OCI-LY7 (cell line): Measurements from ENCODE around the gene IQGAP1. TPM values are rescaled to one million over a fixed set of nuclear protein-coding genes. Genes with fewer than 3 reads are reported as not detected.

ENCODE experiments used
- BruUV-seq: library from RNA; stranded (reverse); fragments of 400-500 nt; replicated peaks from 2 replicates; lab custom pipeline; 2021; lab: Mats Ljungman, UMichigan
- CTCF ChIA-PET: fragments of 300-600 bp; sonication (Branson Sonifier 250); formaldehyde crosslinking; loops from one replicate; lab custom pipeline; 2022; ENCODE audit warnings: antibody characterized with exemption; ENCODE audit not compliant: unreplicated experiment; lab: Charles Lee
- POLR2A ChIA-PET: fragments of 300-600 bp; sonication (Branson Sonifier 250); formaldehyde crosslinking; loops from one replicate; lab custom pipeline; 2022; ENCODE audit warnings: antibody characterized with exemption; lab: Charles Lee
- DNase-seq: peaks from one replicate; pipeline ENCODE4 v3.0.0-alpha.2; 2015; ENCODE audit warnings: low spot score
- H2AFZ ChIP-seq: fragments of 200-600 bp; sonication (generic), shearing (Covaris generic); 2 replicates; pipeline ENCODE4 v1.6.1; 2014; ENCODE audit warnings: mild to moderate bottlenecking, antibody characterized with exemption, low read length, moderate library complexity
- H3K27ac ChIP-seq: fragments of 200-600 bp; sonication (generic); 2 replicates; pipeline ENCODE4 v1.5.1; 2014; ENCODE audit warnings: mixed run types, low read depth, mild to moderate bottlenecking, moderate library complexity, low read length, inconsistent platforms; ENCODE audit not compliant: poor library complexity, severe bottlenecking
- H3K36me3 ChIP-seq: fragments of 200-600 bp; sonication (generic); 2 replicates; pipeline ENCODE4 v1.6.1; 2014; ENCODE audit warnings: mild to moderate bottlenecking, antibody characterized with exemption, low read length, moderate library complexity, mixed read lengths; ENCODE audit not compliant: insufficient read depth
- H3K4me1 ChIP-seq: fragments of 200-600 bp; sonication (generic); 2 replicates; pipeline ENCODE4 v1.5.1; 2014; ENCODE audit warnings: mild to moderate bottlenecking, low read length; ENCODE audit not compliant: insufficient read depth, poor library complexity, severe bottlenecking
- H3K4me2 ChIP-seq: fragments of 200-600 bp; sonication (generic); 2 replicates; pipeline ENCODE4 v1.6.1; 2014; ENCODE audit warnings: mild to moderate bottlenecking, low read length
- H3K4me3 ChIP-seq: fragments of 200-600 bp; sonication (generic); 2 replicates; pipeline ENCODE4 v1.5.1; 2014; ENCODE audit warnings: mild to moderate bottlenecking, low read depth, low read length; ENCODE audit not compliant: poor library complexity, severe bottlenecking
- H3K79me2 ChIP-seq: fragments of 200-600 bp; sonication (generic); 2 replicates; pipeline ENCODE4 v1.6.1; 2016; ENCODE audit warnings: low read depth, mild to moderate bottlenecking, low read length, moderate library complexity, mixed read lengths; ENCODE audit not compliant: insufficient read depth
- H3K9me2 ChIP-seq: fragments of 200-600 bp; sonication (generic); 2 replicates; pipeline ENCODE4 v1.6.1; 2016; ENCODE audit warnings: mild to moderate bottlenecking, low read length, mixed read lengths; ENCODE audit not compliant: insufficient read depth
- H3K9me3 ChIP-seq: fragments of 200-600 bp; sonication (generic); 2 replicates; pipeline ENCODE4 v1.6.1; 2014; ENCODE audit warnings: mild to moderate bottlenecking, mixed run types, low read length, mixed read lengths
- H4K20me1 ChIP-seq: fragments of 200-600 bp; sonication (generic); 2 replicates; pipeline ENCODE4 v1.6.1; 2014; ENCODE audit warnings: mild to moderate bottlenecking, antibody characterized with exemption, low read length, moderate library complexity, mixed read lengths; ENCODE audit not compliant: insufficient read depth
- CTCF ChIP-seq: fragments of 200-600 bp; sonication (generic); conservative IDR thresholded peaks from 2 replicates; pipeline ENCODE4 v1.5.1; 2014; ENCODE audit warnings: mild to moderate bottlenecking, antibody characterized with exemption, low read length, moderate library complexity, mixed read lengths
- EZH2phosphoT487 ChIP-seq: fragments of 200-600 bp; sonication (generic); IDR thresholded peaks from 2 replicates; pipeline ENCODE4 v1.6.1; 2018; ENCODE audit warnings: low read depth, borderline replicate concordance, mild to moderate bottlenecking, mixed run types, antibody characterized with exemption, low read length, moderate library complexity, mixed read lengths
- intact Hi-C: fragments of 100-400 bp; cut with micrococcal nuclease; formaldehyde crosslinking; loops from one replicate; pipeline ENCODE4 v1.10.0; 2022; ENCODE audit not compliant: unreplicated experiment
- total RNA-seq, 2 experiments: library from RNA; depleted of rRNA in 1 of 2; stranded (reverse); fragments of >200 nt in 1 of 2; shearing (Covaris generic) in 1 of 2; gene quantifications; 2 replicates each; pipeline ENCODE4 v1.2.3, GENCODE V29; 2014 to 2022

The IQGAP1 gene
- total RNA-seq, 2 experiments from 2014 or later, result 98.7 to 114 TPM

- Histone ChIP-seq H2AFZ (no peak overlapping the region), H3K4me3 (peak overlapping the region; percentile 29), H3K36me3 (peaks cover 21% of the 10 kb centered on the region), H3K4me1 (peaks cover 27% of the 10 kb centered on the region), H3K79me2 (peaks cover 87% of the 10 kb centered on the region), H3K9me2 (no peaks in the 10 kb centered on the region), H3K27ac (peak overlapping the region; percentile 18), H4K20me1 (peaks cover 14% of the 10 kb centered on the region; the same call in 1 of the 2 replicates), H3K9me3 (no peaks in the 10 kb centered on the region), H3K4me2 (peak overlapping the region; percentile 75)
- no peak for TF ChIP-seq CTCF
- TF ChIP-seq EZH2phosphoT487, result no peak
- CTCF ChIA-PET, result interaction anchor here (0.6 kb wide), 1 partner anchor 13 kb away, joined by 4 read pairs; no protein-coding TSS in a partner anchor
- intact Hi-C loops, result loop anchor here (10.0 kb wide), 1 partner anchor 625 kb away; the partner anchor contains the start of gene VPS33B
- DNase-seq, result no peak
- POLR2A ChIA-PET, result interaction anchor here (0.6 to 3.1 kb wide), 5 partner anchors 12 to 32 kb away, joined by 3 to 9 read pairs (median 5); partner anchors contain the start of gene IQGAP1
- BruUV-seq, result no TSS peak
These were observed 12.1 kb downstream of the IQGAP1 start for GRCh38 chr15:90400005-90400758.

- H3K4me1 ChIP-seq, result peaks cover 27% of the 10 kb centered on the region
- H3K36me3 ChIP-seq, result peaks cover 21% of the 10 kb centered on the region
- TF ChIP-seq EZH2phosphoT487 (no peak), CTCF (no peak)
- peak; percentile 79 for DNase-seq
- CTCF ChIA-PET, result interaction anchor here (0.6 kb wide), 1 partner anchor 13 kb away, joined by 4 read pairs; no protein-coding TSS in a partner anchor
- POLR2A ChIA-PET, result interaction anchor here (0.6 to 3.1 kb wide), 5 partner anchors 11 to 31 kb away, joined by 3 to 9 read pairs (median 5); partner anchors contain the start of gene IQGAP1
- no peak overlapping the region for H2AFZ ChIP-seq
- H3K4me2 ChIP-seq, result peak overlapping the region; percentile 75
- H3K9me3 ChIP-seq, result no peaks in the 10 kb centered on the region
- no peaks in the 10 kb centered on the region for H3K9me2 ChIP-seq
- H3K27ac ChIP-seq, result peak overlapping the region; percentile 18
- peaks cover 17% of the 10 kb centered on the region; the same call in 1 of the 2 replicates for H4K20me1 ChIP-seq
- H3K4me3 ChIP-seq, result peak overlapping the region; percentile 29
- H3K79me2 ChIP-seq, result peaks cover 88% of the 10 kb centered on the region
- BruUV-seq, result no TSS peak
- intact Hi-C loops, result loop anchor here (10.0 kb wide), 1 partner anchor 624 kb away; the partner anchor contains the start of gene VPS33B
These were observed 12.8 kb downstream of the IQGAP1 start for GRCh38 chr15:90400759-90401314.
